SKM-1 (cell line): ENCODE measurements around the gene C20orf144.

Source experiments
- DNase-seq: peaks from one replicate; lab custom pipeline; 2025; ENCODE audit not compliant: unreplicated experiment; lab: John Stamatoyannopoulos, UW

The C20orf144 gene

DNA sequence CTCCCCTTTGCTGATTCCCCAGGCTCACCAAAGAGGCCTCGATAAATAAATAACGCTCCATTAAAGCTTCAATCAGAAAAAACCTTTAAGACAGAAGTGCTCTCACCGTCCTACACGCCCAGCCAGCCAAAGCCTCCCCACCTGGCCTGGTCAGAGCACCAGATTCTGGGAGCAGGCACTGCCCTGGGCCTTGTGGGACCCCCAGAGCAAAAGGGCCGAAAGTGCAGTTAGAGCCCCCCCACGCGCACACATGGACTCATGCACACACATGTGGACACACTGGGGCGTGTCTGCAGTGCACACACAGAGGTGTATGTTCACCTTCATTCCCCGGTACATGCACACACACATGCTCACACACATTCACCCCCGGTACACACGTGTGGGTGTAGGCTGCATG lies 14.0 kb downstream of the C20orf144 start:
- no peak for DNase-seq

DNA sequence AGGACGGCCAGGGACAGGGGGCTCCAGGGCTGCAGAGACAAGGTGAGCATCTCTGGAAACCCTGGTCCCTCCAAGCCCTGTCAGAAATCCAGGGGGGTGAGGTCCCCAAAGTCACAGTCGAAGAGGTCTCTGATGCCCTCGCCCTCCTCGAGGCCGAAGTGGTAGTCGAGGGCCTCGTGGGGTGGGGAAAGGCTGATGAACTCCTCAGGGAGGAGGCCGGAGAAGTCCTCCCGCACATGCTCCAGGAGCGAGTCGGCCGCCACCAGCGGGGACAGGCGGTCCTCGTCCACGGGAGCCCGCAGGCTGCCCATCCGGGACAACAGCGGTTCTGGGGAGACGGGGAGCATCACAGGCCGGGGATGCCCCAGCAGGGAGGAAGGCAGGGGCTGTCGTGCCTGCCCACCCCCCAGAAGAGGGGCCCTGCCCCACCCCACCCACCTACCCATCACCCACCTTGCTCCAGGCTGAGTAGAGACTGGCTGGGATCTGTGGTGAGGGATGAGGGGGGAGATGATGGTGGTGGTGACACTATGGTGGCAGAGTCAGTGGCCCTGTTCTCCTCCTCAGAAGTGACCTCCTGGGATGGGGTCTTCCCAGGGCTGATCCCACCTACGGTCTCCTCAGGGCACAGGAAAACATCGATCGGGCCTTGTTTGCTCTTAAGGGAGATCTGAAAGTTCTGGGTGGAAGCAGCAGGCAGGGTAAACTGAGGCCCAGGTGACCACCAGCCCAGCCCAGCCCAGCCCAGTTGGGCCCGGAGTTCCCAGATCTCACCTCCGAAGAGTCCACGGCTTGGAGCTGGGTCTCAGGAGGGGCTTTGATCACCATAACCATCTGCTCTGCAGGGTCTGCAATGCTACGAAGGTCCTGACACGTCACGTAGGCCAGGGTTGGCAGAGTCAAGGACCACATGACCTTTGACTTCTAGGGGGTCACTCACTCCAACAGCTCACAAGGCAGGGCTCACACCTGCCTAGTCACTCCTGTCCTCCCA lies 14.8 kb downstream of the C20orf144 start:
- no peak for DNase-seq

DNA sequence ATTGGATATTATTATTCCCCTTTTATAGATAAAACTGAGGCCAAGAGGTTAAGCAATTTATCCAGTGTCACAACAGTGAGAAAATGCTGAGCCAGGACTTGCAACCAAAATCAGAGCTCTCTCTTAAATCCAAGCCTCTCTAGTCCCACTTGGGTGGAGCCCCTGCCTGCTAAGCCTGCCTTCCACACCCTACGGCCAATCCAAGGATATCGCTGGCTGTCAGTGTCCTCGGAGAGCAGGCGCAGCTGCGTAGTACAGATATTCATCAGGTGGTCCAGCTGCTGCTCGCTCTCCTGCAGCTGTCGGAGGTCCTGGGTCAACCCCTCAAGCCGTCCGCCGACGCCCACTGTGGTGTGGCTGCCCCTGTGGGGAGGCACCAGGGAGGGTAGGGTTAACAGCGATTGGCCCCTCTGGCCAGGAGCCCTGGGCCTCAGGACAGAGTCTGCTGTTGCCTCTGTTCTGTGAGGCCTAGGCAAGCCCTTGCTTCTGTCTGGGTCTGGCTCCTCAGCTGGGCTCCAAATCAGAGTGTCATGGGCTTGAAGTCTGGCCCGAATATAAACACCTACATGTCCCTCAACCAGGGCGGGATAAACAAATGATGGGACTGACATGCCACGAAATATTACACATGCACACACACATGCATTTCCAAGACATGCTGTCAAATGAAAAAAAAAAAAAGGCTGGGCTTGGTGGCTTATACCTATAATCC lies 16.0 kb downstream of the C20orf144 start:
- DNase-seq, result no peak

DNA sequence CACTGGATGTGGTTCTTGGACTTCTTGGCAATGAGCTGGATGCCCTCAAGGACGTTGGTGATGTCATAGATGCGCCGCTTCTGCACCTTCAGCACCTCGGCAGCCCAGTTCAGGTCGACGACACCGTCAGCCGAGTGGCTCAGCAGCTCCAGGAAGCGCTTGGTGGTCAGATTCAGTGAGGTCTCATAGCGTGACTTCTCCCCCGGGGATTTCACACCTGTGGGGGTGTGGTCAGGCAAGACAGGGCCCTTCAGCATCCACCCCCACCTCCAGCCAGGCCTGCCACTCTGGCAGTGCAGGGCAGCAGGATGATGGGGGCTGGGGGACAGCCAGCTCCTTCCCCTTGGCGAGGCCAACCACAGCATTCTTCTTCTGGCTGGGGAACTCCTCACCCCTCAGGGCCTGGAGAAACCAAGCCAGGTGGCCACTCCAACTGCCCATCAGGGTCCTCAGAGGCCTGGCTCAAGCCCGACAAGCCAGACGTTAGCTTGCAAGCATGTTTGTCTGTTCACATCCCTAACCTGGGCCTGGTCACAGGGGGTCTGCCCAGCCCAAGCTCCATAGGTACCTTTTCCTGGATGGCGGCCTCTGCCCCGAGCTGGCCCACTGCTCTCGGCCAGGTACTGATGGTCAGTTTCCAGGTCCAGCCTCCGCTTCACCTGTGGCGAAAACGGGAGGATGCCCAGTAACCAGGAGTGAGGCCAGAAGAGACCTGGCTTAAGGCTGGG lies 17.8 kb downstream of the C20orf144 start:
- no peak for DNase-seq

DNA sequence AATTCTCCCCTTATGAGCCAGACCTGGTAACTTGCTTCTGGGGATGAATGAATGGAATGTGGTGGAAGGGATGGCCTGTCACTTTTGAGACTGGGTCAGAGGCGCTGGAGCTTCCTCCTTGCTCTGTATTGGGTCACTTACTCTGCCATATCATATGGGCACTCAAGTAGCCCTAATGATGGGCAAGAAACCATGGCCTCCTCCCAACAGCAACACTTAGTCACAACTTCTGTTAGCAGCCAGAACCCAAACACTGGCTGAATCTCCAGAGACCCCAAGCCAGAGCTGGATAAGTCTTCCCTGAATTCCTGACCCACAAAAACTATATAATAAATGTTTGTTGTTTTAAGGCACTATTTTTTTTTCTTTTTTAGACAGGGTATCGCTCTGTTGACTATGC lies 18.6 kb downstream of the C20orf144 start:
- no peak for DNase-seq

DNA sequence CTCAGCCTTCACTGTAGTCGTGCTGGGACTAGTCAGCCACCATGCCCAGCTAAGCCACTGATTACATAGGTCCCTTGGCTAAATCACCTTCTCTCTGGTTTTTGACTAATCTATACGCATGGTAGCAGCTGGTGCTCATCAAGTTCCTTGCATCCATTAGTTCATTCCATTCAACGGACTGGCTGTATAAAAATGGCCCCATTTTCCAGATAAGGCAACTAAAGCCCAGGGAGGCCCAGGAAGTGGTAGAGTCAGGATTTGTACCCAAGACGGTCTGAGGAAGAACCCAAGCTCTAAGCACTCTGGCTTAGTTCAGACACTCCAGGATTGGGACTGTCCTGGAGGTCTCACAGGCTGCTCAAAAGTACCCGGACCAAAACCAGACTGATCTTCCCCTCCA lies 19.2 kb downstream of the C20orf144 start:
- no peak for DNase-seq

DNA sequence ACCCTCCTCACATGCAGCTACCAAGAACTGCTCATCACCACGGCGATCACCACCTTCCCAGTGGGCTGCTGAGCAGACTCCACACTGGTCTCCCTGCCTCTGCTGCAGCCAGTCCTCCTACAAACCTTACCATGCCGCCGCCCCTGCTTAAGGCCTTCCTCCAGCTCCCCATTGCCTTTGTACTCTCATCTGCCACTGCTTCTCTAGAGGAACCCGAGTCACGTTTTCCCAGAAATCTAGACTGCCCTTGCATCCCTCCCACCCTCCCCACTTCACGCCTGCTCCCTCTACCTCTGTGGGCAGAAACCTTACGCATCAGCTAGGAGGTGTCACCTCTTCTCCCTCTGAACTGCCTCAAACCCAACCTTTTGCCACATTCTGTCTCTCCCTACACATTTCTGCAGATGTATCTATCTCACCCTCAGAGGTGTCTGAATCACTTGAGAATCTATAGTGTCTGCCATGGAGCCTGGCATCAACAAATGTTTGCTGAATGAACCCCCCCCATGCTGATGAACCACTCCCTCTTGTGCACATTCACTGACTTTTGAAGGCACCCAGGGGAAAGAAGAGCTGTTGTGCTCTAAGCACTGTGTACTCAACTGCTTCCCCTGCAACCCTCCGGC lies 19.7 kb downstream of the C20orf144 start:
- DNase-seq, result no peak

DNA sequence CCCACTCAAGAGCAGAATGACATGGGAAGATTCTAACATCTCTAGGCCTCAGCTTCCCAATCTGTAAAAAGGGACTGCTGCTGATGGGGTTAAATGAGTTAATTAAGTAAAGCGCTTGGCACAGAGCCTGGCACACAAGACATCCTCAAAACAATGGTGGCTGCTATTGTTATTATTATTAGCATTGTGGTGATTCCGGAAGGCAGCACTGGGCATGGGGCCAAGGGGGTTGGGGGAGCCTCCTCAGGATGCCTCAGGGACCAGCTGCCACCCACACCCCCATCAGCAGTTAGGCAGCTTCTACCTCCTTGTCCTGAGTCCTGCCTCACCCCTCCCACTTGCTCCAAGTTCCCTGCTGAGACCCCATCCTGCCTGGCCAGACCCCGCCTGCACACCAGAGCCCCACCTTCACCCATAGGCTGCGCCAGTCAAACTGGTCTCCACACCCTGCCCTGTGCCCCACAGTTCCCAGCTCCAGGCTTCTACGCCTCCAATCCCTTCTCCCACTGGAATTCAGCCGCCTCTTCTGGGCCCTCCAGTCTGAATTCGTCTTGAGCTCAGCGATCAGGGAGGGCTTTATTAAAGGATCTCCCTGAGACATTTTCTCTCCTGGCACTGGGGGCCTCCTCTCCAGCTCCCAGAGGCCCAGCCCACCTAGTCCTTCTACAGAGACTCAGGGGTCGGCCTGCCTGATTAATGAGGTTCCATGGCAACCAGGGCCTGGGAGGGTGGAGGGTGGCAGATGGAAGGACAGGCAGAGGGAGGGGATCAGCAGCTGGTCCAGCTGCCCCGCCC lies 22.6 kb downstream of the C20orf144 start:
- DNase-seq, result no peak

DNA sequence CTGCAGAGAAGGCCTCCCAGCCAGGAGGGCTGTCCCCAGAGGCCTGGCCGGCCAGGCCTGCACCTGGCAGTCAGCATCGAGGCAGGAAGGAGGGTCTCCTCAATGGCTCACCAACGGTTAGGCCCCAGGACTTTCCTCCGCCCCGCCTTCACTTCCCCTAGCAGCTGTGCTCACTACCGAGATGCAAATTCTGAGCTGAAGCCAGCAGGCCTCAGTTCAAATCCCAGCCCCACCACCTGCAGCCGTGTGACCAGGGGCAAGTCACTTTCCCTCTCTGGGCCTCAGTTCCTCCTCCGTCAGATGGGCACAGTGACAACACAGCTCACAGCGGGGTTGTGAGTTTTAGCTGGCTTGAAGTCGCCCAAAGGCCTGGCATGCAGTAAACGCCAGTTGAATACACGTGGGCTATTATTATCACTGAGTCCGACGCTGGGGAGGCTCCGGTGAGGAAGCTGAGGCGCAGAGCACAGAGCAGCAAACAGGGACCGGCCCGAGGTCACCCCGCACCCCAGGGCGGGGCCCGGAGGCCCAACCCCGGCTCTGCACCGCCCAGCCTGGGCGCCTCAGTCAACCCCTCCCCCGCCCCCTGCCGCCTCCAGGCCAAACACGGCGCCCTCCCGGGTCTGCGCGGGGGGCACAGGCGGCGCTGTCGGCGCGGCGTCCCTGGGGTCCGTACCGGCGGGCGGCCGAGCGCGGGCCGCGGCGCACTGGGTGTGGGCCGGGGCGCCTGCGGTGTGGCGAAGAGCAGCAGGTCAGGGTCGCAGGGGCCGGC lies 23.4 kb downstream of the C20orf144 start:
- peak; percentile 37 for DNase-seq

DNA sequence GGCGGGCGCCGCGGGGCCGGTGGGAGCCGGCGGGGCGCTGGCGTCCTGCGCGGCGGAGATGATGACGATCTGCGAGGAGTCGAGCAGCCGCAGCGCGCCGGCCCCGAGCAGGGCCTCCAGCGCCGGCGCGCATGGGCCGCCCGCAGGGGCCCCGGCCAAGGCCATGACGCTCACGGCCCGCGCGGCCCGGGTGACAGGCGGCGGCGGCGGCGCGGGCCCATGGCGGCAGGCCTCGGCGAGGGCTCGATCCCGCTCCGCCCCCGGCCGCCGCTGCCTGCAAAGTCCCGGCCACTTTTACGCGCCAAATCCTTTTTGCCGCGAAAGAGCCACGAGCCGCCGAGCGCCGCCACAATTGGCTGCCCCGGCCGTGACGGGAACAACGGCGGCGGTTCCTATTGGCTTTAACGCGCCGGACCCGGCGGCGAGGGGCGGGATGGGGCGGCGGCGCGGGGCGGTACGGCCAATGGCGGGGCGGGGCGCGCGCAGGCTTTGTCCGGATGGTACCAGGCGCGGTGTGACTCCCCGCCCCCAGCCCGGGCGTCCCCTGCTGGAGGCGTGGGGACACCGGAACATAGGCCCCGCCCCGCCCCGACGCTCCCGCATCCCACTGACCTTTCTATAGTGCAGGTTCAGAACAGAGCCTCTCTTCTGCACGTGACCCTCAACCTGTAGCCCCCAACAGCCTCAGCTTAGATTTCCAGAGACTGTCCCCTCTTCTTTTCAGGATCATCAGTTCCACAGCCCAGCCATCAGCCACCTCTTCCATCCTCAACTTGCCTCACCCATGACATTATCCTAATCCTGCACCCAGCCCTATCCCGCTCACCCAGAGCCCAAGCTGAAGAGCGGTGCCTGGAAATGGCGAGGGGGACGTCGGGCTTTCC lies 24.2 kb downstream of the C20orf144 start, which contains the start of gene E2F1:
Gene E2F1, minus strand, starts transcription at position 286 of the 884 bp plus-strand sequence. Its CDS starts 121 bp downstream, at position 165.
- DNase-seq, result peak; percentile 79

DNA sequence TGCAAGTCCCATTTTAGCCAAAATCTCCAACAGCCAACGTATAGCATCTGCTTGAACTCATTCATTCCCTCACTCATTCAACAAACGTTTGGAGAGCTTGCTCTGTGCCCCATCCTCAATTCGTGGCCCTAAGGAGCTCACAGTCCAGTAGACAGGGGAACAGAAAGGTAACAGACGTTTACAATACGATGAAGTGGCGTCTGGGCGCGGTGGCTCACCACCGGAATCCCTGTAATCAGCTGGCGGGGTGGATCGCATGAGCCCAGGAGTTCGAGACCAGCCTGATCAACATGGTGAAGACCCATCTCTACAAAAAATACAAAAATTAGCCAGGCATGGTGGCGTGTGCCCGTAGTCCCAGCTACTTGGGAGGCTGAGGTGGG lies 24.8 kb downstream of the C20orf144 start:
- no peak for DNase-seq

DNA sequence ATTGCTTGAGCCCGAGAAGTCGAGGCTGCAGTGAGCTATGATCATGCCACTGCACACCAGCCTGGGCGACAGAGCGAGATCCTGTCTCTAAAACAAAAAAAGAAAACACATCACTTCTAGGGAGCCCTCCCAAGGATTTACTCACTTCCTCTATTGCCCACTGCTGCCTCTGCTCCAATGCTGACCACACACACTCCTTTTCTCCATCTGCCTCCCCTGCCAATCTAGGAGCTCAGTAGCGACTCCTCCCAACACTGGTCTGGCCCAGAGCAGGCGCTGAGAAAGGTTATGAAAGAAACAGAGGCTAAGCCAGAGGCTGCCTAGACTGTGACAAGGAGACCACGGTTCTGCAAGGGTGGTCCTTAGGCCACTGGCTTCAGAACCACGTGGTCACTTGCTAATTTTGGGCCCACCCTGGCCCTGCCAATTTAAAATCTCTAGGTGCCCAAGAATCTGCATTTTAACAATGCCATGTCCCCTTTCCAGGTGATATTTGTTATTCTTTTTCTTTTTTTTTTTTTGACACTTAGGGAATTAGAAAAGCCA lies 25.3 kb downstream of the C20orf144 start:
- DNase-seq, result peak; percentile 52

DNA sequence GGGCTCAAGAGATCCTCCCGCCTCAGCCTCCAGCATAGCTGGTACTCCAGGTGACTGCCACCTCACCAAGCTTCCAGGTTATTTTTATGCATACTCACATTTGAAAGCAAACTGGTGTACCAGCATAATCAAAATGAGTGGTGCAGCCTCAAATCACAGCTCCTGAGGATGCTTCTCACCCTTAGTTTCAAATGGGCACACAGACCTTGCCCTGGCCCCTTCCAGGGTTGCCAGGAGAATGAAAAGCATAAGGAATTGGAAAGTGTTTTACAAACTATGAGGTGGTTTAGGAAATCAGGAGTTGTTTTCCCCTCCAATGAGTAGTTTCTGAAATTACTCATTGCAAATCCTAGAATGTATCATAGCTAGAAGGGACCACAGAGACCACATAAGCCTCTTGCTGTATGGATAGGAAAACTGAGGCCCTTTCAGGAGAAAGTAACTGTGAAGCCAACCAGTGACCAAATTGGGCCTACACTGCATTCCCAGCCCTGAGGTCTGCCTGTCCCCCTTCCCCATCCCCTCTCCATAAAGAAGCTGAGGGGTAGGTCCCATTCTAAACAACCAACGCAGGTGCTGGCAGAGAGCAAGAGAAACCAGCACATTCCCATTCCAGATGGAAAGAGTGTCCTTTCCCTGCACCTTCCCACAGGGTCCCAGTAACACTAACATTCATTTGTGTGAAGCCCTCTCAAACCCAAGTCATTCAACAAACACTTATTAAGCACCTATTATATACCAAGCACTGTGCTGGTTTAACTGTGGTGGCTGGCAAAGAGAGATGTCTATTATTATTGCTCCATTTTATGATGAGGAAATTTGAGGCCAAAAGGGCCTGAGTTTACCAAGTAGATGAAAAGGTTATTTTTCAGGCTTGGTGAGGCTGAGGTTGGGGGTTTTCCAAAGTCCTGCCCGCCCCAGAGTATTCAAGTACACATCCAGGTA lies 26.1 kb downstream of the C20orf144 start:
- DNase-seq, result no peak

DNA sequence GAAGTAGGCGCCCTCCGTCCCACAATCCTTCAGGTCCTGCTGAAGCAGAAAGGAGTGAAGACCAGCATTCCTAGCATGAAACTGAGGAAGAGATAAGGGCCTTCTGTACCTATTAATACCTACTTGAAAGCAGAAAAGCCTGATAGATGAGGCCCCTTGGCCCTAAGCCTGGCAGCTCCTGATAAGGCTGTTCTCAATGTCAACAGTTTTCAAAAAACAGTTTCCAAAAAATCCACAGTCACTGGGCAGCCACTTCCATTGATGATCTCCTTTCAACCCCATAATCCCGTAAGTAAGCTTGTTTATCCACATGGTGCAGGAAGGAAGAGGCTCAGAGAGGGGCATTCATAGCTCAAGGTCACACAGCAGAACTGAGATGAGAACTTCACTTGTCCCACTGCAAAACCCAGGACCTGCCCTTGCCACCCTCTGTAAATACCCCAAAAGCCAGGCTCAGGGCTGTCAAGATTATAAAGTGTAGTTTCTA lies 26.9 kb downstream of the C20orf144 start:
- no peak for DNase-seq

DNA sequence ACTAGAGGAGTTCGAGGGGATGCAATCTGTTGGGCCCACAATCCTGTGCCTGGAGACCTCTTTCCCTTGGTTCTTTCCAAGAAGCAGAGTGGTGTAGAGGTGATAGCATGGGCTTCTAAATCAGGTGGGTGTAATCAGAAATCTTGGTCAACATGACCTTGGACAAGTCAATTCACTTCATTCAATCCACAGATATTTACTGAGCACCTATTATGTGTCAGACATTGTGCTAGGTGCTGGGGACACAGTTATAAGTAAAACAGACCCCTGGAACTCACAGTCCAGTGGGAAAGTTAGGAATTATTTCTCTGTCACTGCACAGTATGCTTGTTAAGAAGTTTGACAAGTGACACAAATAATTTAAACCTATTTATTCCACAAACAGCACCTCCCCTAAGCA lies 27.4 kb downstream of the C20orf144 start:
- DNase-seq, result no peak

DNA sequence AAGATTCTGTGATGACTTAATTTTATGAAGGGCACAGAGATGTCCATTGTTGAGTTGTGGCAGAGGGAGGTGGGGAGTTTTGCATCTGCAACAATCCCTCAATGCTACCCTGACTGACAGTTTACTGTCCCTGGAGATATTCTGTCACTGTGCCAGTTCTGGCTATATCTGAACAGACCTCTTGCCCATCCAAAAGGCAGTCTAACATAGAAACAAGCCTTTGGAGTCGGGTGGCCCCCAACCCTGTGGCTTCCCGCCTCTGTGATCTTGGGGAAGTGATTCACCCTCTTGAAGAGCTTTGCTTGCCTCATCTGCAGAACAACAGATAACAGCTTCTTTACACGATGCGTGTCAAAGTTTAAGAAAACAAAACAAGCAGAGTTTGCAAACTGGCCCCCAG lies 27.8 kb downstream of the C20orf144 start:
- peak; percentile 38 for DNase-seq

DNA sequence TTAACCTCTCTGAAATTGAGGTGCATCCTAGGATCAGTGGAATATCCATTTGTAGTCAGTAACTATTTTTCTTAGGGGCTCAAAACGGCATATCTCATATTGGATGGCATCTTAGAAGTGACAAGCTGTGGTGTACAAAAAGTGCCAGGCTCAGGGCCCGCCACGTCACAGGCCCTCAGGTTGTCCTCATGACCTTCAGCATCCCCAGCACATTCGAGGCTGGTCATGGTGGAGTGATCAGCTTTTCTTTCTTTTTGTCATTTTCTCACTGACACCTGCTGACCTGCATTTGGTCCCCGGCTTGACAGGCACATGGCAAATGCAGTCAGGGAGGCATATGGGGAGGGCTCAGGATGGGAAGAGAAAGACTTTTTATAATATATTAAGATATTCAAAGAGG lies 31.2 kb downstream of the C20orf144 start:
- no peak for DNase-seq
